H1 (cell line): ENCODE data around the gene RTKN. TPM values are rescaled to one million over a fixed set of nuclear protein-coding genes. Genes with fewer than 3 reads are reported as not detected.

Source experiments
- CTCF ChIA-PET: fragments of 300-600 bp; sonication (Branson Sonifier 250); formaldehyde crosslinking; loops from one replicate; lab custom pipeline; 2021; ENCODE audit not compliant: partially characterized antibody; lab: Charles Lee
- POLR2A ChIA-PET: fragments of 300-600 bp; sonication (Branson Sonifier 250); formaldehyde crosslinking; loops from one replicate; lab custom pipeline; 2021; ENCODE audit warnings: inconsistent platforms; ENCODE audit not compliant: partially characterized antibody; lab: Charles Lee
- DNase-seq, 2 experiments: peaks; one replicate each; pipeline versions ENCODE4 v3.0.0 to v3.0.0-alpha.2; 2010 to 2022; ENCODE audit warnings: low spot score in 2 of 2, low read depth in 1 of 2, mixed read lengths in 1 of 2
- FAIRE-seq: peaks from 2 replicates; lab custom pipeline; 2011; peaks lifted over from hg19 to GRCh38; lab: Jason Lieb, UNC
- H2AFZ ChIP-seq: 2 replicates; pipeline ENCODE4 v1.8.1; 2012; ENCODE audit warnings: low read length, inconsistent platforms
- H2AK5ac ChIP-seq: 2 replicates; pipeline ENCODE4 v1.6.1; 2013; ENCODE audit warnings: low read depth, low read length
- H2BK120ac ChIP-seq: replicated peaks from 2 replicates; pipeline ENCODE3; 2013; ENCODE audit warnings: low read depth, low read length, inconsistent platforms
- H2BK12ac ChIP-seq: 2 replicates; pipeline ENCODE4 v1.6.1; 2013; ENCODE audit warnings: low read depth, low read length
- H2BK15ac ChIP-seq: 2 replicates; pipeline ENCODE4 v1.6.1; 2013; ENCODE audit warnings: low read length
- H2BK20ac ChIP-seq: 2 replicates; pipeline ENCODE4 v1.6.1; 2013; ENCODE audit warnings: low read length
- H2BK5ac ChIP-seq: 2 replicates; pipeline ENCODE4 v1.6.1; 2013; ENCODE audit warnings: low read depth, low read length
- H3K14ac ChIP-seq: 2 replicates; pipeline ENCODE4 v1.6.1; 2013; ENCODE audit warnings: inconsistent platforms; ENCODE audit not compliant: insufficient read length
- H3K18ac ChIP-seq: 2 replicates; pipeline ENCODE4 v1.6.1; 2013; ENCODE audit warnings: low read length; ENCODE audit errors: extremely low read depth
- H3K23ac ChIP-seq: 2 replicates; pipeline ENCODE4 v1.6.1; 2013; ENCODE audit warnings: inconsistent platforms; ENCODE audit not compliant: insufficient read length
- H3K23me2 ChIP-seq: 2 replicates; pipeline ENCODE4 v1.6.1; 2013; ENCODE audit warnings: low read depth, low read length
- H3K27ac ChIP-seq: 2 replicates; pipeline ENCODE4 v1.6.1; 2011; ENCODE audit warnings: low read depth, low read length, inconsistent platforms
- H3K27me3 ChIP-seq, 4 experiments: replicated peaks in 1 of 4; 1 replicate in 1 of 4; 2 replicates in 3 of 4; pipeline versions ENCODE4 v1.6.1 to v1.8.1; 2011 to 2013; ENCODE audit warnings: low read length in 3 of 4, mild to moderate bottlenecking in 3 of 4, inconsistent platforms in 2 of 4, mixed read lengths in 2 of 4, moderate library complexity in 1 of 4; ENCODE audit not compliant: control insufficient read depth in 3 of 4, insufficient read depth in 3 of 4; ENCODE audit errors: extremely low read depth in 1 of 4
- H3K36me3 ChIP-seq, 4 experiments: 2 replicates each; pipeline versions ENCODE4 v1.6.1 to v1.8.1; 2011 to 2013; ENCODE audit warnings: mild to moderate bottlenecking in 4 of 4, low read length in 3 of 4, moderate library complexity in 2 of 4, control low read depth in 1 of 4, inconsistent platforms in 1 of 4; ENCODE audit not compliant: insufficient read depth in 4 of 4, control insufficient read depth in 2 of 4
- H3K4ac ChIP-seq: replicated peaks from 2 replicates; pipeline ENCODE3; 2013; ENCODE audit warnings: low read length, low read depth, mixed read lengths, inconsistent platforms; ENCODE audit not compliant: insufficient read length
- H3K4me1 ChIP-seq, 4 experiments: replicated peaks in 1 of 4; 1 replicate in 1 of 4; 2 replicates in 3 of 4; pipeline versions ENCODE4 v1.6.1 to v1.8.1; 2011 to 2013; ENCODE audit warnings: low read length in 3 of 4, inconsistent platforms in 2 of 4, mixed read lengths in 1 of 4; ENCODE audit not compliant: insufficient read depth in 4 of 4, control insufficient read depth in 3 of 4
- H3K4me2 ChIP-seq, 2 experiments: 2 replicates each; pipeline versions ENCODE4 v1.6.1 to v1.8.1; 2011 to 2013; ENCODE audit warnings: low read depth in 2 of 2, low read length in 2 of 2, control low read depth in 1 of 2, inconsistent platforms in 1 of 2, mild to moderate bottlenecking in 1 of 2; ENCODE audit not compliant: insufficient read depth in 1 of 2
- H3K4me3 ChIP-seq, 4 experiments: fragments of 200-600, 300-600 bp in 1 of 4; sonication (generic), shearing (Covaris generic), sonication (Bioruptor Twin) in 1 of 4; 2 replicates each; pipeline versions ENCODE4 v1.5.1 to v1.8.1; 2011 to 2016; ENCODE audit warnings: low read length in 4 of 4, low read depth in 3 of 4, control low read depth in 2 of 4, inconsistent platforms in 2 of 4, mild to moderate bottlenecking in 2 of 4, mixed read lengths in 1 of 4, moderate library complexity in 1 of 4; ENCODE audit not compliant: insufficient read depth in 2 of 4; ENCODE audit errors: extremely low read depth in 1 of 4
- H3K56ac ChIP-seq: replicated peaks from 2 replicates; pipeline ENCODE3; 2013; ENCODE audit warnings: low read depth, mild to moderate bottlenecking, mixed read lengths, low read length, inconsistent platforms; ENCODE audit not compliant: insufficient read length
- H3K79me1 ChIP-seq: 2 replicates; pipeline ENCODE4 v1.6.1; 2013; ENCODE audit warnings: low read depth, low read length, control low read depth
- H3K79me2 ChIP-seq, 2 experiments: 2 replicates each; pipeline versions ENCODE4 v1.6.1 to v1.8.1; 2012 to 2013; ENCODE audit warnings: low read length in 2 of 2, mild to moderate bottlenecking in 2 of 2, inconsistent platforms in 1 of 2; ENCODE audit not compliant: insufficient read depth in 2 of 2, control insufficient read depth in 1 of 2
- H3K9ac ChIP-seq, 4 experiments: replicated peaks in 1 of 4; 1 replicate in 1 of 4; 2 replicates in 3 of 4; pipeline versions ENCODE4 v1.6.1 to v1.8.1; 2011 to 2013; ENCODE audit warnings: low read depth in 3 of 4, low read length in 3 of 4, control low read depth in 2 of 4, mild to moderate bottlenecking in 2 of 4, moderate library complexity in 2 of 4, inconsistent platforms in 1 of 4; ENCODE audit errors: extremely low read depth in 1 of 4
- H3K9me3 ChIP-seq, 2 experiments: 2 replicates each; pipeline versions ENCODE4 v1.6.1 to v1.8.1; 2012 to 2013; ENCODE audit warnings: mild to moderate bottlenecking in 2 of 2, moderate library complexity in 2 of 2, control low read depth in 1 of 2, inconsistent platforms in 1 of 2, low read depth in 1 of 2, low read length in 1 of 2, mixed read lengths in 1 of 2; ENCODE audit not compliant: insufficient read depth in 2 of 2
- H4K20me1 ChIP-seq, 2 experiments: replicated peaks in 1 of 2; 2 replicates each; pipeline versions ENCODE3 to v1.8.1; 2011 to 2013; ENCODE audit warnings: inconsistent platforms in 2 of 2, low read length in 2 of 2, mild to moderate bottlenecking in 1 of 2; ENCODE audit not compliant: insufficient read depth in 2 of 2, control insufficient read depth in 1 of 2
- H4K5ac ChIP-seq: 2 replicates; pipeline ENCODE4 v1.6.1; 2013; ENCODE audit warnings: low read length, low read depth, mixed read lengths, inconsistent platforms; ENCODE audit not compliant: insufficient read length
- H4K8ac ChIP-seq: 2 replicates; pipeline ENCODE4 v1.8.0; 2013; ENCODE audit warnings: mild to moderate bottlenecking, moderate library complexity, low read length, inconsistent platforms; ENCODE audit not compliant: insufficient read depth; ENCODE audit errors: extremely low read depth
- H4K91ac ChIP-seq: replicated peaks from 2 replicates; pipeline ENCODE3; 2013; ENCODE audit warnings: low read length, mixed read lengths, inconsistent platforms; ENCODE audit not compliant: insufficient read length
- ASH2L ChIP-seq: fragments of 200-600, 300-600 bp; sonication (generic); IDR thresholded peaks from one replicate; pipeline ENCODE4 v1.7.1; 2017; ENCODE audit warnings: low read length
- BACH1 ChIP-seq: IDR thresholded peaks from 2 replicates; pipeline ENCODE4 v1.6.1; 2012; ENCODE audit warnings: low read length, improper control_type of control experiment
- CHD1 ChIP-seq: IDR thresholded peaks from 2 replicates; pipeline ENCODE4 v1.6.1; 2012; ENCODE audit warnings: low read depth, low read length, improper control_type of control experiment
- CREB1 ChIP-seq: IDR thresholded peaks from 2 replicates; pipeline ENCODE4 v1.6.1; 2012; ENCODE audit warnings: inconsistent platforms
- GTF2F1 ChIP-seq: IDR thresholded peaks from 2 replicates; pipeline ENCODE4 v1.6.1; 2012; ENCODE audit warnings: low read depth, low read length, improper control_type of control experiment, borderline replicate concordance
- JUN ChIP-seq: IDR thresholded peaks from 2 replicates; pipeline ENCODE4 v1.6.1; 2011; ENCODE audit warnings: low read depth, mild to moderate bottlenecking, improper control_type of control experiment, low read length
- MAFK ChIP-seq: IDR thresholded peaks from 2 replicates; pipeline ENCODE4 v1.6.1; 2012; ENCODE audit warnings: low read depth, mild to moderate bottlenecking, improper control_type of control experiment, low read length
- POLR2A ChIP-seq, 2 experiments: IDR thresholded peaks; 1 replicate in 1 of 2; 2 replicates in 1 of 2; pipeline ENCODE4 v1.6.1; 2011; ENCODE audit warnings: low read depth in 2 of 2, low read length in 2 of 2, mild to moderate bottlenecking in 2 of 2; ENCODE audit errors: control extremely low read depth in 1 of 2
- SP2 ChIP-seq: IDR thresholded peaks from 2 replicates; pipeline ENCODE4 v1.6.1; 2012; ENCODE audit warnings: mild to moderate bottlenecking, low read length, inconsistent platforms
- SRF ChIP-seq: IDR thresholded peaks from 2 replicates; pipeline ENCODE4 v1.6.1; 2011; ENCODE audit warnings: mild to moderate bottlenecking, low read depth, low read length, moderate library complexity
- TCF12 ChIP-seq: IDR thresholded peaks from 2 replicates; pipeline ENCODE4 v1.6.1; 2011; ENCODE audit warnings: low read depth, mild to moderate bottlenecking, low read length
- TEAD4 ChIP-seq: IDR thresholded peaks from 2 replicates; pipeline ENCODE4 v1.6.1; 2012; ENCODE audit warnings: low read depth, low read length, inconsistent platforms, mixed read lengths
- WGBS, 2 experiments: shearing (Covaris generic) in 1 of 2; methylation state at CpG; one replicate each; pipeline versions ENCODE4 v1.1.6 to v1.1.7; 2013 to 2015; ENCODE audit warnings: low lambda C conversion rate in 2 of 2, mixed read lengths in 2 of 2, inconsistent platforms in 1 of 2, low coverage in 1 of 2, missing lambda C conversion rate in 1 of 2; ENCODE audit not compliant: insufficient replicate concordance in 2 of 2, insufficient coverage in 1 of 2, insufficient read length in 1 of 2; ENCODE audit errors: extremely low coverage in 1 of 2, missing lambda C conversion rate in 1 of 2; 5-methylcytosine and 5-hydroxymethylcytosine counted together
- polyA plus RNA-seq, 7 experiments: library from polyadenylated mRNA; depleted of rRNA in 3 of 7; stranded (reverse) in 5 of 7; unstranded in 2 of 7; fragments of >200 nt in 5 of 7; fragments of 200-250 nt in 2 of 7; gene quantifications; 1 replicate in 5 of 7; 2 replicates in 1 of 7; 4 replicates in 1 of 7; pipeline versions ENCODE4 v1.2.1 to v1.2.3, GENCODE V29; 2011 to 2013; ENCODE audit warnings: missing spikeins in 2 of 7, mixed read lengths in 2 of 7
- total RNA-seq: library from RNA; stranded (reverse); fragmentation: NEBNext Ultra II Directional; extraction: Animal tissue kit (Norgen Biotek cat#: 25700); gene quantifications from 2 replicates; pipeline ENCODE4 v1.2.1, GENCODE V29; 2021

RTKN gene
- total and polyA plus RNA-seq, 2 of the 8 experiments (the other 6 are each of a cell fraction or from before 2014, with no cell fraction given): 40.2 to 54.1 TPM

DNA sequence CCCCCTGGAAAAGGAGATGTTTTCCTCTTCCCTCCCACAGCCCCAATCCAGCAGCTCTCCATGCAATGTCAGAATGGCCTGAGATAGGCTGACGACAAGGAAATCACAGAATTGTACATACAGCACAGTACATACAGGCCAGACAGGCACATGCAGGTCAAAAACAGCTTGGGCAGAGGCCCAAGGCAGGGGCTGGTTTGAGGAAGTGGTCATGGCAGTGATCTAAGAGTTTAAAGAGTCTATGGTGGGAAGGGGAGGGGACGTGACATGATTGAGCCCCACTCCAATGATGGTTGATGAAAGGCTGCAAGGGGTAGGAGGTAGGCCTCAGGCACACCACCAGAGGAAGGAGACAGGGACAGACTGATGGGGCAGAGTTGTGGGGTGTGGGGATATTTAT is 65.9 kb downstream of the RTKN start:
- no peak overlapping the region for H2BK12ac ChIP-seq
- no peak overlapping the region for H3K56ac ChIP-seq
- no peak overlapping the region for H3K18ac ChIP-seq
- CTCF ChIA-PET: interaction anchor here (1.0 to 3.5 kb wide), 4 partner anchors 16 to 41 kb away, joined by 3 to 13 read pairs (median 6); no protein-coding TSS in a partner anchor
- peaks cover 33% of the 10 kb centered on the region for H3K79me1 ChIP-seq
- H2BK120ac ChIP-seq: no peak overlapping the region
- DNase-seq (no peak), FAIRE-seq (no peak)
- no peak overlapping the region for H3K14ac ChIP-seq
- peaks cover 4 to 46% of the 10 kb centered on the region in 2 experiments for H3K79me2 ChIP-seq
- H2AFZ ChIP-seq: no peak overlapping the region
- no peak for TF ChIP-seq CREB1
- TF ChIP-seq ASH2L: no peak
- no peak for TF ChIP-seq GTF2F1
- no peak for TF ChIP-seq SP2
- TF ChIP-seq TCF12: no peak
- TF ChIP-seq TEAD4: no peak
- TF ChIP-seq POLR2A (IDR thresholded peaks at IDR 0.05; ENCODE audit: control extremely low read depth in 1 of 2, low read depth in 2 of 2, low read length in 2 of 2): no peak
- no peak for TF ChIP-seq SRF
- no peak for TF ChIP-seq BACH1
- no peak for TF ChIP-seq MAFK
- no peak for TF ChIP-seq JUN
- TF ChIP-seq CHD1: no peak
- H3K23ac ChIP-seq: no peak overlapping the region
- H3K27me3 ChIP-seq: no peaks in the 10 kb centered on the region
- peaks cover 5% of the 10 kb centered on the region for H3K23me2 ChIP-seq
- H2BK20ac ChIP-seq: no peak overlapping the region
- H3K4me2 ChIP-seq: no peak overlapping the region
- no peak overlapping the region for H3K4me3 ChIP-seq
- no peak overlapping the region for H3K4ac ChIP-seq
- H3K4me1 ChIP-seq: peaks cover 9 to 30% (median 19%) of the 10 kb centered on the region in 4 experiments
- no peak overlapping the region for H2BK15ac ChIP-seq
- H4K20me1 ChIP-seq: peaks cover 15 to 28% of the 10 kb centered on the region in 2 experiments
- POLR2A ChIA-PET: interaction anchor here (1.1 to 1.5 kb wide), 2 partner anchors 13 to 24 kb away, joined by 3 read pairs; no protein-coding TSS in a partner anchor
- H3K36me3 ChIP-seq: peaks cover 3 to 24% (median 15%) of the 10 kb centered on the region in 4 experiments
- H4K8ac ChIP-seq: no peak overlapping the region
- H4K5ac ChIP-seq: no peak overlapping the region
- no peak overlapping the region for H3K9ac ChIP-seq
- H3K9me3 ChIP-seq: no peaks in the 10 kb centered on the region
- 73% methylated on average over 2 of the region's 2 CpGs; no CpG with 5 or more reads in 1 of the 2 experiments for WGBS, 2 experiments
- H4K91ac ChIP-seq: no peak overlapping the region
- H2AK5ac ChIP-seq: no peak overlapping the region
- no peak overlapping the region for H2BK5ac ChIP-seq
- H3K27ac ChIP-seq: no peak overlapping the region
